ENCODE data around the gene EIF2S1.
"Not testable (repeated sequence)": the region's sequence is repeated elsewhere in the genome, so short reads cannot be mapped to it uniquely, and the experiment has no call there.

Gene EIF2S1

DNA sequence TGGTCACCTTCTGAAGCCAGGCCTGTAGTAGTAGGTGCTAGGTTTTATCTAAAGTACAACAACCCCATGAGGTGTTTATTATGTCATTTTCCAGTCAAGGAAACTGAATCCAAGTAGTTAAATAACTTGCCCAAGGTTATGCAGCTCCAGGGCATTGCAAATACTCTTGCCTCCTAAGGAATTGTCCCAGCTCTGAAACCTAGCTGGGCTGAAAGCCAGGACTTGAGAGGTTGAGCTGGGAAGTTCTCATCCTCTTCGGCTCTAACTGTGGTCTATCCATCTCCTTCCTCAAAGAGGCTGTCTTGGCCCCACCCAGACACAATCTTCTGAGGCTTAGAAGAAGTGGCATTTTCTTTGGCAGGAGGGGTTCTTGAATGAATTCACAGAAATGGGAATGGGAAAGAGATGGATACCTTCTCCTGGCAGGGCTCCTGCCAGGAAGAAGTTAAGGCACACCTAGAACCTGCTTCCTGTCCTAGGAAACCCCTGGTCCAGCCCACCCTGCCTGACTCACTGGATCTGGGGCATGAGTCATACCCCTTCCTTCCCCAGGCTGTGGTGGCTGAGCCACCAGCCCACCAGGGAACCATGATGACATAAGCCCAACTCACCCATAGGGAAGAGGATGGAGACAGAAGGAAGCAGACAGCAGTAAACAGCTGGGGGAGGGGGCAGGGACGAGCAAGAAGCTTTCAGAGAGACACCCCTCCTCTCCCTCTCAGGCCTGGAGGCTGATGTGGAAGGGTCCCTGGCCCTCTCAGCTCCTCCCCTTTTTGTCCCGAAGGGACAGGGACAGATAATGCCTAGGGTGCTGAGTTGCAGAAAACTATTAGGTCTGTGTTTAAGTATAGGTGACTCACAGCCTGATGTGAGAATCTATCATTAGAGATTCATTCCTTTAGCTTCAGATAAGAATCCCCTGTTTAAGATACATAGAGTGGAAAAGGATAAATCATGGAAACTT is 54.0 kb downstream of the EIF2S1 start:
- DNase-seq, result peak; percentile 94

DNA sequence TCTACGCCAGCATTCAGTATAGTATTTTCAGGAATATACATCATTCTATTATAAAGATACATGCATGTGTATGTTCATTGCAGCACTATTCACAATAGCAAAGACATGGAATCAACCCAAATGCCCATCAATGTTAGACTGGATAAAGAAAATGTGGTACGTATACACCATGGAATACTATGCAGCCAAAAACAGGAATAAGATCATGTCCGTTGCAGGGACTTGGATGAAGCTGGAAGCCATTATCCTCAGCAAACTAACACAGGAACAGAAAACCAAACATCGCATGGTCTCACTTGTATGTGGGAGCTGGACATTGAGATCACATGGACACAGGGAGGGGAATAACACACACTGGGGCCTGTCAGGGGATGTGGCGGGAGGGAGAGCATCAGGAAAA is 55.5 kb downstream of the EIF2S1 start:
- DNase-seq, result not testable (repeated sequence)

DNA sequence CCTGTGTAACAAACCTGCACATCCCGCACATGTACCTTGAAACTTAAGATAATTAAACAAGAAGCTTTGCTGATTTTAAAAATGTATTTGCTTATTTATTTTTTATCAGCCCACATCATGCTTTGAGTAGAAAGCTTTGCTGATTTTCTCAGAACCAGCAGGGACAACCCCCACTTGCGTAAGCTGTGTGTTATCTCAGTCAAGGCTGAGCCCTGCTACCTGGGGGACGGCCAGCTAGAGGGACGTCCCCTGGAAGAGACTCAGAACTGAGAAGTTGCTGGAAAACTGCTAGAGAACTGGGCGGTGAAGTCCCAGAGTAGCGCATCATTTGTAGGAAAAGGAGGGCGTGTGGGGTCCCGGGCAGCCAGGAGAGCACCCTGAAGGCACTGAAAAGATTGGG is 56.0 kb downstream of the EIF2S1 start:
- DNase-seq, result no peak

DNA sequence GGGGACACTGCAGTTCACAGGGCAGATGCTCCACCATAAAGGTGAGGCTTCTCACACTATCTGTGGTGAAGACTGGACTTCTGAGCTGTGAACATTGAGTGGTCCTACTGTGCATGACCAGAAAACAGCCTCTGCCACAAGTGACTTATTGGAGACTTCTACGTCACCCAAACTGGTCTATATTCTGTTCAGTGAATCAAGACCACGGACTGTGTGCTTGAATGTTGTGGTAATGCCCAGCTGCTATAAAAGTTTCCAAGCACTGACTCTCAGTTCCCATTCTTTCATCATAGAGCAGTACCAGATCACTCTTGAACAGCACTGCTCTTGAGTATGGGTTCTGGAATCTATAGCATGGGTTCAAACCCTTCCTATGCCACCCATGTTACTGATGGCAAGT is 56.7 kb downstream of the EIF2S1 start:
- no peak for DNase-seq

DNA sequence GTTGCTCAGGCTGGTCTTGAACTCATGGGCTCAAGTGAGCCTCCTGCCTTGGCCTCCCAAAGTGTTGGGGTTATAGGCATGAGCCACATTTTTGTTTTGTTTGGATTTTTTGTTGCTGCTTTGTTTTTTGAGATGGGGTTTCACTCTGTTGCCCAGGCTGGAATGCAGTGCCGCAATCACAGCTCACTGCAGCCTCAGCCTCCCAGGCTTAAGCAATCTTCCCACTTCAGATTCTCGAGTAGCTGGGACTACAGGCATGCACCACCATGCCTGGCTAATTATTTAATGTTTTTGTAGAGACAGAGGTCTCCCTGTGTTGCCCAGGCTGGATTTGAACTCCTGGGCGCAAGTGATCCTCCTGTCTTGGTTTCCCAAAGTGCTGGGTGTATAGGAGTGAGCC is 57.5 kb downstream of the EIF2S1 start:
- DNase-seq, result no peak

DNA sequence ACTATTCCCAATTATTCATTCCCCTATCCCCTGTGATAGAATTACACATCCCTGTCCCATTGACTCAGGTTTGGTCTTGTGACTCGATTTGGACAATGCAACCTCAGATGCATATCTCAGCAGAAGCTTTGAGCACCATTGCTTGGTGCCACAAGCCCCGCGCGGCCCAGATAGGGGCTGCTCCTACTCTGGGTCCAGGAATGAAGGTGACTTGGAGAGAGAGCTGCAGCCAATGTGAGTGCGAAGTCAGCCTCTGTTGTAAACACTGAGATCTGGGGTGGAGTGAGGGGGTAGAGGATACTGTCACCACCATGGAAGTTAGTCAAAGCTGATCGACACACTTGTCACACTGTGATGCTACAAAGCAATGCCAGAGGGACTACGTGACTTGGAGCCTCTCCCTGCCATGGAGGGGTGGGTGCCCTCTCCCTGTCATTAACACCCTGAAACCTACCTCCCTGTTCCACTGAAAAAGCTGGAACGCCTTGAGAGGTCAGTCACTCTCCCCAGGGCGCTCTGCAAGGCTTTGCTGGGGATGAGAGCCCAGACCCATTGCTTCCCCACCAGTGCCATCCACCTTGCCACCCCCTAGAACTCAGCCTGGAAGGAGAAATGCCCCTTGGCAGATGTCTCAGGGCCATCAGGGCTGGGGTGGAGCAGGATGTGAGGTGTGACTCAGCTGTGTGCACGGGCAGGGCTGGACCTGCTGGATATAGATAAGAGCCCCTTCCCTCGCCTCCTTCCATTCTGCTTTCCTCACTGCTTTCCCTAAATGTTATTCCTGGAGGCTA is 58.5 kb downstream of the EIF2S1 start:
- DNase-seq, result no peak

DNA sequence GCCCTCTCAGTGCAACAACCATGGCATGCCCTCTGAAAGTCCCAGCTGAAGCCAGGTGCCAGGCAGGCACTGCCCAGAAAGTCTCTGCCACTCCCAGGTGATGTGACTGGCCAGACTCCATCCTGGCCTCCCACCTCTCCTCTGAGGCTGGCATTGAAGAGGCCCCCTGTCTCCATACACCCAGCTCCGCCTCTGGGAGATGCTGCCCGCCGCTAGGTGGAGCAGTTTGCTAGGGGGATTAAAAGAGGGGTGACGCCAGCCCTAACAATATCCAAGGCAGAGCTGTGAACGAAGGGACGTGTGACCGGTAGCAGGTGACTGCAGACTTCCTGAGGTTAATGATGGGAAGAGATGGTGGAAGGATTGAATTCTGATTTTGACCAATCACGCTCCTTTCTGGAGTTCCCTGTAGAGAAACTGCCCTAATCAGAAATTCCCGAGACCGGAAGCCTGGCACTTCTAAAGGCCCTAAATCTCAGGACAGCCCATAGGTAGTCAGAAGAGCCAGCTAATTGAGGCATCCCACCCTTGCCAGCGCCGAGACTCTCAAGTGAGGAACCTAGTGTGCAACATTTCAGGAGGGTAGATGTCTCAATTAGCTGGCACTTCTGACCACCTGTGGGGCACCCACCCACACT is 60.1 kb downstream of the EIF2S1 start:
- DNase-seq, result no peak

DNA sequence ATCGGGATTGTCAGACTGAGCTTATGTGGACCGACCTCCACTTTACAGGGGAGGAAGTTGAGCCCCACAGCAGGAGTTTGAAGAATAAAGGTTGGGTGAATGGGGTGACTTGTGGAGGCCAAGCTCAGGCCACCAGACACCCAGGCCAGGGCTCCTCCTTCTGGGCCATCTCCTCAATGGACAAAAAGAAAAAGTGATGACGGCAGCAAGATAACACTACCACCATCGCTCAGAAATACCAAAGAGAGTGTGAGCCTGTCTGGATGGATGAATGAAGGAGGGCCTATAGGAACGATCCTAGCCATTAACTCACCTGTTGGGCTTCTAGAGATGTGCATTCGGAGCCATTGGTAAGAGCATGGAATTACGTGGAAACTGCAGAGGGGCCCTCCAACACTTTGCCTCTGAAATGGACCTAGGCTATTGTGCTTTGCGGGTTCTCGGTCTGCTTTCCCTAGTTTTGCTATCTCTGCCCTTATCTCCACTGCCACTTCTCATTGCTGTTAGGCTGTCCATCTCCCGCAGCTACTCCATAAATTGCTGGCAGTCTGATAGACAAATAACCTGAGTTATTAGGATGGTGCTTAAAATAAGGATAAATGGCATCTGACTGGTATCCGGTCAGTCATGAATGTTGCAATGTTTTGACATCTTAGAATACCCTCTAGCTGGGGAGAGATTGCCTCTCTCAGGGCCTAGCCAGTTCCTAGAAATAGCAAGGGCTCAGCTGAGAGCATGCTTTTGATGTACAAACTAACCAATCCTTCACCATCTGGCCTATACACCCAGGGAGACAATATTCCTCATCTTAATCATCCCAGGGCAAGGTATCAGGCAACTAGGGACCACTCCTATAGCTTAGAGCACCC is 61.5 kb downstream of the EIF2S1 start:
- DNase-seq, result no peak

DNA sequence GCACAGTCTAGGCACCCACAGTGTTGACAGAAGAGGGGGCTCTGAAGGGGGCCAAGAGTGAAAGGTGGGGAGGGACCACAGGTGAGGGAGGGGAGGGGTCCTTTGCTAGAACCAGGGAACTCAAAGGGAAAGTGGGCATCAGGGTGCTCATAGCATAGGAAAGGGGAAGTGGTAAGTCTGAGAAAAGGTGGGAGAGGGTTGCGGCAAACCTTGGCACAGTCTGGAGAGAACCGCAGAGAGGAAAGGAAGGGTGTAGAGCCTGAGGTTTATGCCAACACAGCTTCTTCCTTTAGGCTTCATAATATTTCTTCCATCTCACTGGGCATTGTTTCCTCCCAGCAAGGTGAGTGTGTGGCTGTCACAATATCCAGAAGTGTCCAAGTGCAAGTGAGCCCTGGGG is 63.3 kb downstream of the EIF2S1 start:
- DNase-seq, result no peak

DNA sequence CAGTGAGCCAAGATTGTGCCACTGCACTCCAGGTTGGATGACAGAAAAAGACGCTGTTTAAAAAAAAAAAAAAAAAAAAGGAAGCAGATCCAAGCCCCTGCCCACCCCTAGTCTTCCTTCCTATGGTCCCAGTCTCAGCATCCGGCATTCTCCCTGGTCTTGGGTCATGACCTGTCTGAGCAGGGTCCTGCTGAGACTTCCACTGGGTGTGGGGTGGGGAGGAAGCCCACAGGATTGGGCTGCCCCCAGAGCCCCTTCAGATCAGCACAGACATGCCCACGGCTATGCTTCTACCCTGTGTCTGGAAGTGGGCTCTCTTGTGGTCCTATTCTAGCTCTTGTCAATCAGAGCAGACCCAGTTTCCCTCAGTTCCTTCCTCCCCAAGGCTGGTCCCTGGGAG is 64.4 kb downstream of the EIF2S1 start:
- no peak for DNase-seq

DNA sequence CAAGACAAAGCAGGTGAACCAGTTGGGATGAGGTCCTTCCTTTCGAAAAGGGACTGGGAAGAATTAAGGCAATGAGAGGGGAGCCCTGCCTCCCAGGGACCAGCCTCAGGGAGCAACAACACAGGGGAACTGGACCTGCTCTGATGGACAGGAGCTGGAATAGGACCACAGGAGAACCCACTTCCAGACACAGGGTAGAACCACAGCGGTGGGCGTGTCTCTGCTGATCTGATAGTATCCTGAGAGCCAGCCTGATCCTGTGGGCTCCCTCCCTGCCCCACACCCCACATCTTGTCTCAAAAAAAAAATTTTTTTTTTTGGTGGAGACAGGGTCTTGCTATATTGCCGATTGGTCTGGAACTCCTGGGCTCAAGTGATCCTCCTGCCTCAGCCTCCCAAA is 65.5 kb downstream of the EIF2S1 start:
- DNase-seq, result no peak

DNA sequence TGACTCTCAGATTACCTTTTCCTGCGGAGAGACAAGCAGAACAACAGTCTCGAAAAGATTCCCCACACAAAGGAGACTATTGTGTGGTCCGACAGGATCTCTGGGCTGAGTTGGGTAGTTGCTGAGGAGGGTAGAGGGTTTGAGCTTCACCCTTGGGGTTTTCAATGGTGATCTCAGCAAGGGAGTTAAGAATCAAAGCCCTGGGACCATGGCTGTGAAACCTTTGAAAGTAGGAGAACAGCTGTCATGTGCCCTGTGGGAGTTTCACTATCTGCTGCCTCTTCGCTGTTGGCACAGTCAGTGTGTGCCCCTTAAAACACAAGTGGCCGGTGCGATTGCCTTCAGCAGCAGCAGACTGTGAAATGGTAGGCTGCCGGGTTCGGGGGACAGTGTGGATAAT is 66.0 kb downstream of the EIF2S1 start:
- DNase-seq, result no peak

DNA sequence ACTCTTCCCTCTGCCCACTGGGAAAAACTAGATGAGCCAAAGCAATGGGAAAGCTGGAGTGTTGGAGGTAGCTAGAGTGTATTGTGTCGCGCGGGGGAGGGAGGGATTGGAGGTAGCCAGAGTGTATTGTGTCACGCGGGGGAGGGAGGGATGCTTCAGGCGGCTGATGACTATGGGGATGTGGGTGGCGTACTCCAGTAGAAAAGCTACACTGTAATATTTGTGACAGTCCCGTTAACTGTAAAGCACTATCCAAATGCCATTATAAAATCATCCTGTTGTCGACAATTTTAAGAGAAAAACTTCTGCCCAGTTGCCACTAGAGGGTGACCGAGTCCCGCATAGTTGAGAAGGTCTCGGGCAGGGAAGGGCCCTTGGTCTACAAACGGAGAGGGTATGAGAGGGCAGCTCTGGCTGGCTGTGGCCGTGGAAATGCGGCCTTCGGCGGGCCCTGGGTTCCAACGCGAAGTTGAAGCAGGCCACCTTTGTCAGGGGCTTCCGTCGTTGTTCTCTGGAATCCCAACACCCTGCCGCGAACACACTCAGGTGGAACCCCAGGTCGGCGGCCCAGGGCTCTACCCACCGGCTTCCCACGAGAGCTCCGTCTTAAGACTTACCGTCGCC is 67.0 kb downstream of the EIF2S1 start:
- DNase-seq, result peak; percentile 77

DNA sequence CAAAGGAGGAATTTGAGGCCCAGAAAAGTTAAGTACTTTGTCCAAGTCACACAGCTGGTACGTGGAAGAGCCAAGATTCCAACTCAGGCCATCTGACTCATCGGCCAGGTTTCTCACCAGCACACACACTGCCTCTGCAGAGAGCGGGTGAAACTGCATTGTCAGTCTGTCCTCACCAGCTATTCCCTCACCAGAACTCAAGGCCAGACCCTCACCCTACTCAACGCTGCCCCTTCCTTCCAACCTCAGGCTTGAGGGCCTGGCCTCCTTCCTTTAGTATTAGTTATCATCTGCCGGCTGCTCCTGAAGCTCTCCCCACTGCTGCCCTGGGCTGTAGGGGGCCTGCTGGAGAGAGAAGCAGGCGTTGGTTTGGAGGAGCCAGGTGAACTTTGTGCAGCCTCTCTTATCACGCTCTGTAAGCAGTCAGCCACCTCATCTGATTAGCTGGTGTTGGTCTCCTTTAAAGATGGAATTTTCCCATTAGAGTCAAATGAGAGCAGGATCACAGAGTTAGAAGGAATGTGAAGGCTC is 68.4 kb downstream of the EIF2S1 start:
- peak; percentile 29 for DNase-seq

DNA sequence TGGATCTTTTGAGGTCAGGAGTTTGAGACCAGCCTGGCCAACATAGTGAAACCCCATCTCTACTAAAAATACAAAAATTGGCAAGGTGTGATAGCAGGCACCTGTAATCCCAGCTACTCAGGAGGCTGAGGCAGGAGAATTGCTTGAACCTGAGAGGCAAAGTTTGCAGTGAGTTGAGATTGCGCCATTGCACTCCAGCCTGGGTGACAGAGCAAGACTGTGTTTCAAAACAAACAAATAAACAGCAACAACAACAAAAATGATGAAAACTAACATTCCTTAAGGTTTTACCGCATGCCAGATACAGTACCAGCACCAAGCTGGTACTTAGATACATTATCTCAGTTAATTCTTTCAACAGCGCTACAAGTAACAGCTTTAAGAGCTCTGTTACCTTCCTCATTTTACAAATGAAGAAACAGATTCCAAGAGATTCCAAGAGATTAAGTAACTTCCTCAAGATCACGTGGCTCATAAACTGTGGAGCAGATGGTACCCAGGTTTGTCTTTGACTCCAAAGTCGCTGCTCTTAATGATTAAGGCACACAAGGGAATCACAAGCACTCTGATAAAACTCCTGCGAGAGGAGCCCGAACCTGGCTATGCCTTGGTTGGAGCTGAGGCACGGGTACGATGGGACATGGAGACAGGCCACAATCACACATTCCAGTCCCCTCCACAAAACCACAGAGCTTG is 69.5 kb downstream of the EIF2S1 start:
- no peak for DNase-seq

DNA sequence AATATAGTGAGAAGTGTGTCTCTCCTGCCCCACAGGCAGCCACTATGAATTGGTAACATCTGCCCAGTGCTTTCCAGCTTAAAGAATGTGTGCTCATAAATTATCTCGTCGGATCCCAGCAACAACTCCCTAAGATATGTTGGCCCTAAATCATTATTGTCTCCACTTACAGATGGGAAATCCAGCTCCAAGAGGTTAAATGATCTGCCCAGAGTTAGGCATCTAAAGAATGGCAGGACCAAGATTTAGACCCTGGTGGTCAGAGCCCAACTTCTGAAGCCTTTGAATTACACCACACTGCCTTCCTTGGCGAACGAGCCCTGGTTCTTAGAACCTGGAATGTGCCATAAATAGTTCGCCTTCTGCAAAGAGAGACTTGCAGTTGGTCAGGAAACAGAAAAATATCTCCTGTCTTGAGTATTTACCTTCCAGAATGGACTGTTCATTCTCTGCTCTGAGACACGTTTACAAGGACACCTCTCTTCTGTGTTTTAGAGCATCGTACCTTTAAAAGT is 72.0 kb downstream of the EIF2S1 start:
- DNase-seq, result no peak

DNA sequence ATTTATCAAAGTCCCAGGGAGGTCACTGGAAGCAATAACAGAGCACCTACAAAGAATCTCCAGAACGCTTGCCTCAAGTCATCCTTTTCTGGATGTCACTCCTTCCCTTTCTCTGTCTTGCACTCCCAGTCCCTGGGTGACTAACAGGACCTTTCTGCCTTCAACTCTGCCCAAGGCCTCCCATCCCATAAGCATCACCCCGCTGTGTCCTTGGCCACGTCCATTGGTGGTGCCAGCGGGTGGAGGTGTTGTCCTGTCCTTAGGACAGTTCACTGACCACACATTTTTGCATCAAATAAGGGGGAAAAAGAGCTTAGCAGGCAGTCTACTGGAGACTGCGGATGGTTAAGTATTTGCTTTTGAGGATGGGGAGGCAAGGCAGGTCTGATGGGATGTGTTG is 75.5 kb downstream of the EIF2S1 start:
- DNase-seq, result no peak
